Breast epithelium (tissue), 4 donors: ENCODE results near the gene HBEGF. TPM values are rescaled to one million over a fixed set of nuclear protein-coding genes. Genes with fewer than 3 reads are reported as not detected.

Experiments used
- DNase-seq, 2 donors: peaks; one replicate each; pipeline ENCODE4 v3.0.0-alpha.2; 2019; ENCODE audit warnings: low spot score in 2 of 2
- H3K27ac ChIP-seq, 2 donors: fragments of 200-600 bp; sonication (generic) in 1 of 2; one replicate each; pipeline ENCODE4 v1.5.1; 2016 to 2019; ENCODE audit warnings: mild to moderate bottlenecking in 1 of 2
- H3K27me3 ChIP-seq, 2 donors: fragments of 200-600 bp; sonication (generic) in 1 of 2; one replicate each; pipeline versions ENCODE4 v1.5.1 to v1.6.0; 2017 to 2019; ENCODE audit warnings: control low read depth in 1 of 2, mild to moderate bottlenecking in 1 of 2
- H3K36me3 ChIP-seq: fragments of 200-600 bp; one replicate; pipeline ENCODE4 v1.5.1; 2019
- H3K4me1 ChIP-seq, 2 donors: fragments of 200-600 bp; sonication (generic); one replicate each; pipeline ENCODE4 v1.5.1; 2016 to 2019; ENCODE audit warnings: control low read depth in 1 of 2
- H3K4me3 ChIP-seq, 3 donors: fragments of 200-600 bp; sonication (generic); 1 replicate in 2 of 3; 2 replicates in 1 of 3; pipeline ENCODE4 v1.5.1; 2016 to 2019; ENCODE audit warnings: mild to moderate bottlenecking in 3 of 3, moderate library complexity in 2 of 3
- H3K9me3 ChIP-seq, 2 donors: fragments of 200-600 bp; sonication (generic) in 1 of 2; one replicate each; pipeline ENCODE4 v1.5.1; 2016 to 2019; ENCODE audit warnings: control low read depth in 1 of 2
- POLR2A ChIP-seq: fragments of 450-650 bp; IDR thresholded peaks from one replicate; pipeline ENCODE4 v1.6.1; 2016; ENCODE audit warnings: antibody characterized with exemption, mild to moderate bottlenecking, moderate library complexity
- POLR2AphosphoS5 ChIP-seq, 3 donors: sonication (generic); formaldehyde crosslinking; IDR thresholded peaks; one replicate each; pipeline ENCODE4 v1.6.1; 2017; ENCODE audit warnings: antibody characterized with exemption in 3 of 3
- intact Hi-C: fragments of 100-400 bp; cut with DNase I; formaldehyde crosslinking; loops from one replicate; pipeline ENCODE4 v1.15.1; 2023; ENCODE audit warnings: low total_unique reads
- total RNA-seq, 3 donors: library from RNA; depleted of rRNA; stranded (reverse); fragments of >200 nt; gene quantifications; one replicate each; pipeline ENCODE4 v1.1.0, GENCODE V29; 2016
- TF ChIP-seq, protein P1 (sequence below), 3 donors: fragments of 450-650 bp; IDR thresholded peaks; one replicate each; pipeline ENCODE4 v1.5.1; 2016 to 2017; ENCODE audit warnings: antibody characterized with exemption in 3 of 3, mild to moderate bottlenecking in 3 of 3, moderate library complexity in 3 of 3

The HBEGF gene
- total RNA-seq, 3 donors from 2014 or later, result 4.3 to 22.9 (median 13.5) TPM

- Histone ChIP-seq H3K4me1 (peaks cover 0 to 25% of the 10 kb centered on the region in 2 donors), H3K36me3 (no peaks in the 10 kb centered on the region), H3K27ac (peak overlapping the region; percentile 87 to 96), H3K27me3 (no peaks in the 10 kb centered on the region), H3K9me3 (no peaks in the 10 kb centered on the region), H3K4me3 (no peak overlapping the region)
- DNase-seq, result peak; percentile 60 to 79
- TF ChIP-seq, protein P1, sequence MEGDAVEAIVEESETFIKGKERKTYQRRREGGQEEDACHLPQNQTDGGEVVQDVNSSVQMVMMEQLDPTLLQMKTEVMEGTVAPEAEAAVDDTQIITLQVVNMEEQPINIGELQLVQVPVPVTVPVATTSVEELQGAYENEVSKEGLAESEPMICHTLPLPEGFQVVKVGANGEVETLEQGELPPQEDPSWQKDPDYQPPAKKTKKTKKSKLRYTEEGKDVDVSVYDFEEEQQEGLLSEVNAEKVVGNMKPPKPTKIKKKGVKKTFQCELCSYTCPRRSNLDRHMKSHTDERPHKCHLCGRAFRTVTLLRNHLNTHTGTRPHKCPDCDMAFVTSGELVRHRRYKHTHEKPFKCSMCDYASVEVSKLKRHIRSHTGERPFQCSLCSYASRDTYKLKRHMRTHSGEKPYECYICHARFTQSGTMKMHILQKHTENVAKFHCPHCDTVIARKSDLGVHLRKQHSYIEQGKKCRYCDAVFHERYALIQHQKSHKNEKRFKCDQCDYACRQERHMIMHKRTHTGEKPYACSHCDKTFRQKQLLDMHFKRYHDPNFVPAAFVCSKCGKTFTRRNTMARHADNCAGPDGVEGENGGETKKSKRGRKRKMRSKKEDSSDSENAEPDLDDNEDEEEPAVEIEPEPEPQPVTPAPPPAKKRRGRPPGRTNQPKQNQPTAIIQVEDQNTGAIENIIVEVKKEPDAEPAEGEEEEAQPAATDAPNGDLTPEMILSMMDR (IDR thresholded peaks at IDR 0.05), result no peak
- TF ChIP-seq POLR2AphosphoS5 (IDR thresholded peaks at IDR 0.05), result peak in 2 of 3 donors; percentile 18 to 28
- intact Hi-C loops, result no loop called here
These were observed 23.4 kb downstream of the HBEGF start for GRCh38 chr5:140322751-140323731.

- Histone ChIP-seq H3K9me3 (no peaks in the 10 kb centered on the region), H3K4me1 (peaks cover 0 to 25% of the 10 kb centered on the region in 2 donors), H3K27ac (peak overlapping the region; percentile 87 to 96), H3K27me3 (no peaks in the 10 kb centered on the region), H3K4me3 (no peak overlapping the region), H3K36me3 (no peaks in the 10 kb centered on the region)
- TF ChIP-seq POLR2AphosphoS5 (IDR thresholded peaks at IDR 0.05), result peak in 2 of 3 donors; percentile 16 to 54
- TF ChIP-seq POLR2A, result no peak
- DNase-seq, result peak in 1 of 2 donors; percentile 32
- intact Hi-C loops, result no loop called here
These were observed 24.6 kb downstream of the HBEGF start for GRCh38 chr5:140321796-140322195.

- Histone ChIP-seq H3K4me3 (no peak overlapping the region), H3K4me1 (peaks cover 0 to 24% of the 10 kb centered on the region in 2 donors), H3K27ac (no peak overlapping the region), H3K36me3 (no peaks in the 10 kb centered on the region), H3K27me3 (no peaks in the 10 kb centered on the region), H3K9me3 (no peaks in the 10 kb centered on the region)
- intact Hi-C loops, result no loop called here
- TF ChIP-seq, protein P1 (IDR thresholded peaks at IDR 0.05), result no peak
- TF ChIP-seq POLR2AphosphoS5 (IDR thresholded peaks at IDR 0.05) (no peak), POLR2A (no peak)
- no peak for DNase-seq
These were observed 26.6 kb downstream of the HBEGF start for GRCh38 chr5:140319833-140320232.

DNA sequence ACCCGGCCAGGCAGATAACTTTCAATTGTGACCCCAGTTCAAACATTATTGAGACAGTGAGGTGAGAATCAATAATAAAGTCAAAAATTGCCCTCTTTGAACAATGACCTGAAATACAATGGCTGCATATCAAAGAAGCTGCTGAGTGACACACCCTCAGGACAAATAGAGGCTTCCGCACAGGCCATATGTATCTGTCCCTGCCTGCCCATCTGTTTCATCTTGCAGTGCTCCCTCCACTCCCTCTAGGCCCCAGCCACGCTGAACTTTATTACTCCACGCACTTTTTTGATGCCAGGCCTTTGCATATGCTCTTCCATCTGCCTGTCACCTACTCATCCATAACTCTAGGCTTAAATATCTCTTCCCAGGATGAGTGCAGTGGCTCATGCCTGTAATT is 27.6 kb downstream of the HBEGF start:
- Histone ChIP-seq H3K36me3 (no peaks in the 10 kb centered on the region), H3K27ac (no peak overlapping the region), H3K4me1 (peaks cover 0 to 15% of the 10 kb centered on the region in 2 donors), H3K9me3 (no peaks in the 10 kb centered on the region), H3K4me3 (no peak overlapping the region), H3K27me3 (no peaks in the 10 kb centered on the region)
- TF ChIP-seq, protein P1 (IDR thresholded peaks at IDR 0.05), result no peak
- TF ChIP-seq POLR2AphosphoS5 (IDR thresholded peaks at IDR 0.05) (no peak), POLR2A (no peak)
- intact Hi-C loops, result no loop called here
- no peak for DNase-seq

DNA sequence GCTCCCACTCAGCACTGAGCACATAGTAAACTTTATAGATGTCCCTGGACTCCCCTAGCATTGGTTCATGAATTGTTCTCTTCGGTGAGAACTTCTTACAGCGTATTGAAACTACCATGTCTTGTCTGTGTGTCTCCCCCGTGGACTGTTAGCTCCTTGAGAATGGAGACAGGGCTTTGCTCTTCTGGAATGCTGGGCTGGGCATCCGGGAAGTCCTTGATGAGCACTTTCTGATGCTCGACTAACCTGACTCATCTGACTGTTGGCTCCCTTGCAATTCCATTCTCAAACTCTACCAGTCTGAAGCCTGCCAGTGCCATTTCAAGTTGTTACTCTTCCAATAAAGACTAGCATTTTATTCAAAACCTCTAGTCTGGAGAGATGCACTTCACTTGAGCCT is 28.5 kb downstream of the HBEGF start:
- Histone ChIP-seq H3K4me1 (peaks cover 0 to 7% of the 10 kb centered on the region in 2 donors), H3K9me3 (no peaks in the 10 kb centered on the region), H3K27me3 (no peaks in the 10 kb centered on the region), H3K4me3 (no peak overlapping the region), H3K36me3 (no peaks in the 10 kb centered on the region), H3K27ac (no peak overlapping the region)
- TF ChIP-seq, protein P1 (IDR thresholded peaks at IDR 0.05), result no peak
- TF ChIP-seq POLR2A (no peak), POLR2AphosphoS5 (IDR thresholded peaks at IDR 0.05) (no peak)
- no peak for DNase-seq
- intact Hi-C loops, result no loop called here
